ENCODE results near the gene PDF. TPM values are rescaled to one million over a fixed set of nuclear protein-coding genes. Genes with fewer than 3 reads are reported as not detected.
"Not testable (repeated sequence)": the region's sequence is repeated elsewhere in the genome, so short reads cannot be mapped to it uniquely, and the experiment has no call there.

The PDF gene
- total RNA-seq, 1 donor from 2014 or later = 8.8 TPM

- intact Hi-C loops (cut with DNase I) = no loop called here
- Histone ChIP-seq H3K4me1 (peaks cover 2% of the 10 kb centered on the region), H3K27ac (no peak overlapping the region), H3K27me3 (no peaks in the 10 kb centered on the region), H3K9me3 (no peaks in the 10 kb centered on the region), H3K36me3 (peaks cover 8% of the 10 kb centered on the region), H3K4me3 (no peak overlapping the region)
- ATAC-seq (no peak), DNase-seq (no peak)
- TF ChIP-seq CTCF (IDR thresholded peaks at IDR 0.05) = no peak
These were observed 23.3 kb downstream of the PDF start for GRCh38 chr16:69307091-69307490.

- Histone ChIP-seq H3K27me3 (no peaks in the 10 kb centered on the region), H3K4me1 (no peaks in the 10 kb centered on the region), H3K27ac (no peak overlapping the region), H3K4me3 (no peak overlapping the region), H3K36me3 (peaks cover 17% of the 10 kb centered on the region), H3K9me3 (no peaks in the 10 kb centered on the region)
- intact Hi-C loops (cut with DNase I) = no loop called here
- ATAC-seq (no peak), DNase-seq (no peak)
- TF ChIP-seq CTCF (IDR thresholded peaks at IDR 0.05) = no peak
These were observed 24.4 kb downstream of the PDF start for GRCh38 chr16:69306031-69306430.

- Histone ChIP-seq H3K27ac (no peak overlapping the region), H3K4me3 (no peak overlapping the region), H3K36me3 (peaks cover 37% of the 10 kb centered on the region), H3K27me3 (no peaks in the 10 kb centered on the region), H3K9me3 (no peaks in the 10 kb centered on the region), H3K4me1 (no peaks in the 10 kb centered on the region)
- intact Hi-C loops (cut with DNase I) = no loop called here
- ATAC-seq = no peak
- DNase-seq = no peak
- no peak for TF ChIP-seq CTCF (IDR thresholded peaks at IDR 0.05)
These were observed 28.1 kb downstream of the PDF start for GRCh38 chr16:69302301-69302700.

- H3K36me3 ChIP-seq = peaks cover 37% of the 10 kb centered on the region
- no peak for DNase-seq
These were observed 28.5 kb downstream of the PDF start for GRCh38 chr16:69301861-69302260.

GRCh38 chr16:69301187-69301586 lies 29.2 kb downstream of the PDF start:
- no peak for ATAC-seq
- Histone ChIP-seq H3K9me3 (no peaks in the 10 kb centered on the region), H3K4me1 (no peaks in the 10 kb centered on the region), H3K4me3 (no peak overlapping the region), H3K27me3 (no peaks in the 10 kb centered on the region), H3K36me3 (peaks cover 37% of the 10 kb centered on the region), H3K27ac (no peak overlapping the region)
- intact Hi-C loops (cut with DNase I) = no loop called here
- DNase-seq = no peak
- no peak for TF ChIP-seq CTCF (IDR thresholded peaks at IDR 0.05)

More at GRCh38 chr16:69301861-69302260, 28.5 kb downstream of the PDF start:
- Histone ChIP-seq H3K9me3 (no peaks in the 10 kb centered on the region), H3K4me1 (no peaks in the 10 kb centered on the region), H3K27me3 (no peaks in the 10 kb centered on the region), H3K4me3 (no peak overlapping the region), H3K27ac (no peak overlapping the region)
- TF ChIP-seq CTCF (IDR thresholded peaks at IDR 0.05) = no peak
- intact Hi-C loops (cut with DNase I) = no loop called here
- ATAC-seq = no peak

GRCh38 chr16:69298261-69298660 lies 32.1 kb downstream of the PDF start:
- H3K27me3 ChIP-seq = no peaks in the 10 kb centered on the region
- H3K36me3 ChIP-seq = peaks cover 30% of the 10 kb centered on the region
- intact Hi-C loops (cut with DNase I) = no loop called here
- TF ChIP-seq CTCF (IDR thresholded peaks at IDR 0.05) = no peak
- H3K4me1 ChIP-seq = no peaks in the 10 kb centered on the region
- H3K27ac ChIP-seq = no peak overlapping the region
- DNase-seq (no peak), ATAC-seq (no peak)
- H3K9me3 ChIP-seq = no peaks in the 10 kb centered on the region
- no peak overlapping the region for H3K4me3 ChIP-seq

- intact Hi-C loops (cut with DNase I); H3K9me3 ChIP-seq; H3K27ac ChIP-seq; H3K4me1 ChIP-seq; H3K27me3 ChIP-seq; DNase-seq; H3K4me3 ChIP-seq; ATAC-seq: not testable (repeated sequence)
- peaks cover 26% of the 10 kb centered on the region for H3K36me3 ChIP-seq
These were observed 33.6 kb downstream of the PDF start for GRCh38 chr16:69296771-69297170.
